Neural progenitor cell (in vitro differentiated cells): Measurements from ENCODE around the gene GUCA2B.

ENCODE experiments used
- EZH2phosphoT487 ChIP-seq: fragments of 200-600 bp; sonication (generic); IDR thresholded peaks from 2 replicates; pipeline ENCODE4 v1.6.1; 2017; ENCODE audit warnings: antibody characterized with exemption
- TF ChIP-seq, protein P1 (sequence below): fragments of 200-600 bp; sonication (generic); IDR thresholded peaks from 2 replicates; pipeline ENCODE4 v1.5.1; 2017; ENCODE audit warnings: antibody characterized with exemption, mild to moderate bottlenecking

DNA sequence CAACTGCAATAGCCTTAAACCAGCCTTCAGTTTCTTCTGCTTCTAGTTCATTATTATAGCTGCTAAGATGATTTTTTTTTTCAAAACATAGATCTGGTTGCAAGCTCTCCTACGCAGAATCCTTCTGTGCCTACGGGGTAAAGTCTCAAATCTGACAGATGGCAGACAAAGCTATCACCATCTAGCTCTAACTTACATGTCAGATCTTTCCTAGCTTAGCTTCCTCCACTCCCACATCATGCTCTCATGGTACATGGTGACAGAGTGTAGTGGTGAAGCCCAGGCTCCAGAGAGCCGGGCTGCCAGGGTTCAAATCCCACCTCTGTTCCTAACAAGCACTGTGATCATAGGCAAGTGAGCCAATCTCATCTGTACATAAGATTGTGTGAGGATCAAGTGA, 24.2 kb upstream of the GUCA2B start:
- TF ChIP-seq, protein P1, sequence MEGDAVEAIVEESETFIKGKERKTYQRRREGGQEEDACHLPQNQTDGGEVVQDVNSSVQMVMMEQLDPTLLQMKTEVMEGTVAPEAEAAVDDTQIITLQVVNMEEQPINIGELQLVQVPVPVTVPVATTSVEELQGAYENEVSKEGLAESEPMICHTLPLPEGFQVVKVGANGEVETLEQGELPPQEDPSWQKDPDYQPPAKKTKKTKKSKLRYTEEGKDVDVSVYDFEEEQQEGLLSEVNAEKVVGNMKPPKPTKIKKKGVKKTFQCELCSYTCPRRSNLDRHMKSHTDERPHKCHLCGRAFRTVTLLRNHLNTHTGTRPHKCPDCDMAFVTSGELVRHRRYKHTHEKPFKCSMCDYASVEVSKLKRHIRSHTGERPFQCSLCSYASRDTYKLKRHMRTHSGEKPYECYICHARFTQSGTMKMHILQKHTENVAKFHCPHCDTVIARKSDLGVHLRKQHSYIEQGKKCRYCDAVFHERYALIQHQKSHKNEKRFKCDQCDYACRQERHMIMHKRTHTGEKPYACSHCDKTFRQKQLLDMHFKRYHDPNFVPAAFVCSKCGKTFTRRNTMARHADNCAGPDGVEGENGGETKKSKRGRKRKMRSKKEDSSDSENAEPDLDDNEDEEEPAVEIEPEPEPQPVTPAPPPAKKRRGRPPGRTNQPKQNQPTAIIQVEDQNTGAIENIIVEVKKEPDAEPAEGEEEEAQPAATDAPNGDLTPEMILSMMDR = no peak
- TF ChIP-seq EZH2phosphoT487 = no peak
